Activated T-helper 2 cell treated with anti-CD3 and anti-CD28 coated beads, Interferon-gamma antibody, Interleukin-2, Interleukin-4, amounts not matched to agents 10 μg/mL and 5 μg/mL and 100 μg/mL, durations not matched to agents 14 hours and 24 hours and 36 hours (primary cell): ENCODE measurements around the gene CROCC2. TPM values are rescaled to one million over a fixed set of nuclear protein-coding genes. Genes with fewer than 3 reads are reported as not detected.

Source experiments
- DNase-seq: peaks from one replicate; pipeline ENCODE4 v3.0.0; 2021; ENCODE audit warnings: low spot score
- H3K27ac Mint-ChIP-seq: one replicate; pipeline ENCODE4 v1.8.0; 2021; ENCODE audit warnings: mixed read lengths
- H3K27me3 Mint-ChIP-seq: one replicate; pipeline ENCODE4 v1.8.0; 2021; ENCODE audit warnings: low read depth, mixed read lengths
- H3K36me3 Mint-ChIP-seq: one replicate; pipeline ENCODE4 v1.8.0; 2021; ENCODE audit warnings: low read depth, mixed read lengths
- H3K4me1 Mint-ChIP-seq: one replicate; pipeline ENCODE4 v1.8.0; 2021; ENCODE audit warnings: low read depth, mixed read lengths
- H3K4me3 Mint-ChIP-seq: one replicate; pipeline ENCODE4 v1.8.0; 2021; ENCODE audit warnings: low read depth, mild to moderate bottlenecking, moderate library complexity, mixed read lengths
- H3K9me3 Mint-ChIP-seq: one replicate; pipeline ENCODE4 v1.8.0; 2021; ENCODE audit warnings: mixed read lengths
- intact Hi-C: fragments of 100-400 bp; cut with micrococcal nuclease; formaldehyde crosslinking; loops from one replicate; pipeline ENCODE4 v1.15.1; 2023
- total RNA-seq: library from RNA; stranded (reverse); gene quantifications from 2 replicates; pipeline ENCODE4 v1.2.3, GENCODE V29; 2022

Gene CROCC2
- total RNA-seq, 1 donor from 2014 or later = not detected

GRCh38 chr2:240879105-240879504 lies 27.0 kb upstream of the CROCC2 start:
- Mint-ChIP-seq H3K36me3 (no peaks in the 10 kb centered on the region), H3K4me1 (no peaks in the 10 kb centered on the region), H3K4me3 (no peak overlapping the region), H3K27ac (no peak overlapping the region), H3K9me3 (no peaks in the 10 kb centered on the region), H3K27me3 (peaks cover 7% of the 10 kb centered on the region)
- no peak for DNase-seq
- intact Hi-C loops = no loop called here

DNA sequence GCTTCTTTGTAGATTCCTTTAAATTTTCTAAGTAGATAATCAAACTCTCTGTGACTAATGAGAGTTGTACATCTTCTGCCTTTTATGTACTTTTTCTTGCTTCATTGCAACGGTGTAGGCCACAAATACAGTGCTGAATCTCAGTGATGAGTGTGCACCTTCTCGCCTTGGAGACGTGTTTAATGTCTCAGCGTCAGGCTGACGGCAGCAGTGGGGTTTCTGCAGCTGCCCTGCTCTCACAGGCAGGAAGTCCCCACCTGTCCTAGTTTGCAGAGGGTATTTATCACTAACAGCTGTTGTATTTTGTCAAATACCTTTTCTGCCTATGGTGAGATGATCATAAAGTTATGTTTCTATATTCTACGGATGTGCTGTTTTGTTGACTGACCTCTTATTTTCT lies 24.2 kb upstream of the CROCC2 start:
- peaks cover 7% of the 10 kb centered on the region for H3K27me3 Mint-ChIP-seq
- no peak overlapping the region for H3K27ac Mint-ChIP-seq
- no peak overlapping the region for H3K4me3 Mint-ChIP-seq
- no peaks in the 10 kb centered on the region for H3K9me3 Mint-ChIP-seq
- H3K36me3 Mint-ChIP-seq = no peaks in the 10 kb centered on the region
- intact Hi-C loops = no loop called here
- no peaks in the 10 kb centered on the region for H3K4me1 Mint-ChIP-seq
- DNase-seq = no peak

DNA sequence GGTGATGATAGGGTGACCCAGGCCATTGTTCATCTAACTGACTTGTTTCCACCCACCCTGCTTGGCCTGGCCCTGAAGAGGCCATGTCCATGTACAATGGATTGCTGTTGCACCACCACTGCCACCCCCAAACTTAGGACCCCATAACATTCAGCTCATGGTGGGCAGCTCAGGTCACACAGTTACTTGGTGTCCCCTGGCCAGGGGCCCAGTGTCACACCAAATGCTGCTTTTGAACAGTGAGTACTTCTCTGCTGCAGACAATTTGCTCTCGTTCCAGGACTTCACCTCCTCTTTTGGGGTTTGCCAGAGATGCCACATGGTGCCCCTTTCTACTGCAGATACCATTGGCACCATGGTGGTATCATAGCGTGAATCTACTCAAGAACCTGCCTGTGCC lies 21.9 kb upstream of the CROCC2 start:
- Mint-ChIP-seq H3K27me3 (peaks cover 7% of the 10 kb centered on the region), H3K27ac (no peak overlapping the region), H3K4me3 (no peak overlapping the region), H3K9me3 (no peaks in the 10 kb centered on the region), H3K4me1 (no peaks in the 10 kb centered on the region), H3K36me3 (no peaks in the 10 kb centered on the region)
- intact Hi-C loops = no loop called here
- no peak for DNase-seq

DNA sequence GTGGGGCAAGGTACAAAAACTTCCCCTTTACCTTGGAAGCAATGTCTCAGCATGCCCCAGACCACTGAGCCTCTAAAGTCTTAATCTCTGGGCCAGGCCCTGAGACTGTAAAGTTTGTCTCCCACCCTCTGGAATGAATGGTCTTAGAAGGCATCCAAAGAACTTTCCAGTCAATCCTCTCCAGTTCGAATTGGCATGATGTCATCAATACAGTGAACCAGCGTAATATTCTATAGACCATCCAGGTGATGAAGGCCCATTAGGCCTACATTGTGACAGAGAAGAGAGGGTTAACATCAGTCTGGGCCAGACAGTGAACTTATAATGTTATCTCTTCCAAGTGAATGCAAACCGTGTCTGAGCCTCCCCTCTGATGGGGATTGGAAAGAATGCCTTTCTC lies 21.4 kb upstream of the CROCC2 start:
- H3K27ac Mint-ChIP-seq = no peak overlapping the region
- intact Hi-C loops = no loop called here
- H3K36me3 Mint-ChIP-seq = no peaks in the 10 kb centered on the region
- H3K27me3 Mint-ChIP-seq = peaks cover 7% of the 10 kb centered on the region
- no peaks in the 10 kb centered on the region for H3K9me3 Mint-ChIP-seq
- no peaks in the 10 kb centered on the region for H3K4me1 Mint-ChIP-seq
- DNase-seq = no peak
- no peak overlapping the region for H3K4me3 Mint-ChIP-seq

- Mint-ChIP-seq H3K4me3 (no peak overlapping the region), H3K36me3 (no peaks in the 10 kb centered on the region), H3K27ac (no peak overlapping the region), H3K27me3 (peaks cover 7% of the 10 kb centered on the region), H3K9me3 (no peaks in the 10 kb centered on the region), H3K4me1 (no peaks in the 10 kb centered on the region)
- DNase-seq = no peak
- intact Hi-C loops = no loop called here
Observed at GRCh38 chr2:240885566-240885965, 20.6 kb upstream of the CROCC2 start.

DNA sequence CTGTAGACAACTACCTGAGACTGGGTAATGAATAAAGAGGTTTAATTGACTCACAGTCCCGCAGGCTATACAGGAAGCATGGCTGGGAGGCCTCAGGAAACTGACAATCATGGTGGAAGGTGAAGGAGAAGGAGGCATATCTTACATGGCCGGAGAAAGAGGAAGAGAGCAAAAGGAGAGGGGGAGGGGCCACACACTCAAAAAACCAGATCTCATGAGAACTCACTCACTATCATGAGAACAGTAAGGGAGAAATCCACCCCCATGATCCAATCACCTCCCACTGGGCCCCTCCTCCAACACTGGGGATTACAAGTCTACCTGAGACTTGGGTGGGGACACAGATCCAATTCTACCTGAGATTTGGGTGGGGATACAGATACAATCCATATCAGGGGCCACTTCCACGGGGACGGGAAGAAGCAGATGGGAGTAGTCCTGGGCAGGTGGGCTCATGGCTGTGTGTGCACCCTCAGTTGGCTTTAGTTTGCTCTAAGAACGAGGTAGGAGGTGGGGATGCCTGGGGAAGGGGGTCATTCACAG lies 20.0 kb upstream of the CROCC2 start:
- Mint-ChIP-seq H3K9me3 (no peaks in the 10 kb centered on the region), H3K4me3 (no peak overlapping the region), H3K27me3 (peaks cover 7% of the 10 kb centered on the region), H3K27ac (no peak overlapping the region), H3K4me1 (no peaks in the 10 kb centered on the region), H3K36me3 (no peaks in the 10 kb centered on the region)
- intact Hi-C loops = no loop called here
- DNase-seq = no peak

- no peaks in the 10 kb centered on the region for H3K4me1 Mint-ChIP-seq
- no peak overlapping the region for H3K27ac Mint-ChIP-seq
- no peak overlapping the region for H3K4me3 Mint-ChIP-seq
- intact Hi-C loops = no loop called here
- no peaks in the 10 kb centered on the region for H3K36me3 Mint-ChIP-seq
- H3K27me3 Mint-ChIP-seq = peaks cover 5% of the 10 kb centered on the region
- DNase-seq = no peak
- no peaks in the 10 kb centered on the region for H3K9me3 Mint-ChIP-seq
Observed at GRCh38 chr2:240886678-240887609, 19.2 kb upstream of the CROCC2 start.

DNA sequence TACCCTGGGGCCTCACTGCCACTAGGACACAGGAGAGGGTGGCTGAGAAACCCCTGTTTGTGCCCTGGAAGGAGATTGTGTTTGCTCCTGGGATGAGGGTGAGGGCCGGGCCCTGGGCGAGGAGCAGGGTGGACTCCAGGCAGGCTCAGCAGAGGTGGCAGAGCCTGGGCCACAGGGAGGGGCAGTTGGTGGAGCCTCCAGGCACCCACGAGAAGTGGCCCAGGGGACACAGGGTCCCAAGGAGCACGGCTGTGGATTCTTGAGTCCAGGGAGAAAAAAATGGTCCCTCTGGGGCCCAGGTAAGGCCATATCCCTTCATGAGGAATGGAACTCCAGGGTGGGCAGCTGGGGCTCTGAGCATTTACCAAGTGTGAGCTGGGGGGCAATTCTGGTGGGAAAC lies 18.5 kb upstream of the CROCC2 start:
- Mint-ChIP-seq H3K27me3 (peaks cover 3% of the 10 kb centered on the region), H3K4me3 (no peak overlapping the region), H3K27ac (no peak overlapping the region), H3K9me3 (no peaks in the 10 kb centered on the region), H3K36me3 (no peaks in the 10 kb centered on the region), H3K4me1 (no peaks in the 10 kb centered on the region)
- DNase-seq = no peak
- intact Hi-C loops = no loop called here

GRCh38 chr2:240888130-240888889 lies 17.8 kb upstream of the CROCC2 start:
- Mint-ChIP-seq H3K4me1 (no peaks in the 10 kb centered on the region), H3K27ac (no peak overlapping the region), H3K36me3 (no peaks in the 10 kb centered on the region), H3K9me3 (no peaks in the 10 kb centered on the region), H3K4me3 (no peak overlapping the region), H3K27me3 (peaks cover 1% of the 10 kb centered on the region)
- intact Hi-C loops = no loop called here
- DNase-seq = no peak

GRCh38 chr2:240888890-240889573 lies 17.1 kb upstream of the CROCC2 start:
- DNase-seq = no peak
- Mint-ChIP-seq H3K27me3 (no peaks in the 10 kb centered on the region), H3K36me3 (no peaks in the 10 kb centered on the region), H3K4me1 (peaks cover 1% of the 10 kb centered on the region), H3K9me3 (no peaks in the 10 kb centered on the region), H3K27ac (no peak overlapping the region), H3K4me3 (no peak overlapping the region)
- intact Hi-C loops = no loop called here

DNA sequence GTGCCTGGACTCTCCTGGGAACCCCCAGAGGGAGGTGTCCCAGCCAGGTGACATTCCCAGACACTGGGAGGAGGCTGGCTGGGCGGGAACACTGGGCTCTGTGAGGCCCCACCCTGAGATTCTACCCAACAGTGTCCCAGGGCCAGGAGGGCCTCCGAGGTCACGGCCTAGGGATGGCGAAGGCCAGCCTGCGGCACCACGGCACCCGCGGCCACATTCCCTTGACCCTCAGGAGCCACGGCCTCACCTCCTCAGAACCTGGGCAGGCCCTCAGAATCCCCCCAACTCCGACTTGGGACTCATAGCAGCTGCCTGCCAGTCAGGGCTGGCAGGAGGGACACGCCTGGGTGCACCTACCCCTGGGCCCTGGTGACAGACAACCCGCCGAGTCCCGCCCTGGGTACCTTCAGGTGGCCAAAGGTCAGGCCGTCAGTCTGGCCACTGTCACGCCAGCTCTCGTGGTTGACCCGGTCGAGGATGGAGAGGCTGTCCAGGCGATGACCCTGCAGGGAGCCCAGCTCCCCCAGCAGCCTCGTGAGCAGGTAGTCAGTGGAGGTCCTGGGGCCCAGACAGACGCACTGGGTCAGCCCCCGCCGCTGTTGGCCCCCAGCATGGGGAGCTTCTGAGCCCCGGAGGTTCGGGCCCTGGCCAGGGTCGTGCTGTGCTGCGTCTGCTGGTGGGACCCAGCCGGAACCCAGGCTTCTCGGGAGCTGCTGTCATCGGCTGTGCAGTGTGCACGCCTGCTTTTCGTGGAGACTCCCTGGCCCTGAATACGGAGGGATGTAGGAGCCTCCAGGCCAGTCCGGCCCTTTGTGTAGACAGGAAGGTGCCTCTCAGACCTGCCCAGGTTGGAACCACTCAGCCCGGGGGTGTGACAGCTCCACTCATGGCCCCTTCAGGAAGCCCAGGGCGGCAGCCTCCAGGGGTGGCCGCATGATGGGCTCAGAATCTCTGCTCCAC lies 16.3 kb upstream of the CROCC2 start:
- intact Hi-C loops = no loop called here
- Mint-ChIP-seq H3K4me3 (no peak overlapping the region), H3K4me1 (peaks cover 1% of the 10 kb centered on the region), H3K27me3 (no peaks in the 10 kb centered on the region), H3K9me3 (no peaks in the 10 kb centered on the region), H3K27ac (no peak overlapping the region), H3K36me3 (no peaks in the 10 kb centered on the region)
- no peak for DNase-seq

DNA sequence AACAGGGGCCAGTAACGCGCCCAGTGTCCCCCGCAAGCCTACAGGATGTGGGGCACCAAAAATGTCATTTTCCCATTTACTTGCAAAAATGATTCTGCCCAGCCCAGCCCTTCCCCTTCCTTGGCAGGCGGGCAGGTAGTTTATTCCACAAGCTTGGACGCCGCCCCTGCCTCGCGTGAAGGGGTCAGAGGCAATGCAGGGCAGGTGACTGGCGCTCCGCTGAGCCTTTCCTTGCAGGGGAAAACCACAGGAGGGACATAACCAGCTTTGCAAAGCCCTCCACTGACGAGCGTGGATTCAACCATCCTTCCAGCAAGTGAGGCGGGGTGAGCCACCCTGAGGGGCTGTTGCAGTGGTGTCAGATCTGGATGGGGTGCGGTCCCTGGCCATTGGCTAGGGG lies 15.4 kb upstream of the CROCC2 start:
- Mint-ChIP-seq H3K27me3 (no peaks in the 10 kb centered on the region), H3K27ac (no peak overlapping the region), H3K9me3 (no peaks in the 10 kb centered on the region), H3K36me3 (no peaks in the 10 kb centered on the region), H3K4me1 (peaks cover 1% of the 10 kb centered on the region), H3K4me3 (no peak overlapping the region)
- DNase-seq = no peak
- intact Hi-C loops = no loop called here
